HepG2 (cell line): ENCODE measurements around the gene SHANK2. TPM values are rescaled to one million over a fixed set of nuclear protein-coding genes. Genes with fewer than 3 reads are reported as not detected.

ENCODE experiments used
- CBX2 ChIP-seq, 2 experiments: fragments of 200-600 bp in 1 of 2; sonication (generic); formaldehyde crosslinking in 1 of 2; IDR thresholded peaks; 2 replicates each; pipeline versions ENCODE4 v1.7.0 to v1.8.1; 2018 to 2022; ENCODE audit warnings: low read depth in 2 of 2, low read length in 1 of 2, mild to moderate bottlenecking in 1 of 2, missing genetic modification reagents in 1 of 2
- ESRRA ChIP-seq: sonication (generic); formaldehyde crosslinking; IDR thresholded peaks from 2 replicates; pipeline ENCODE4 v1.5.1; 2020; ENCODE audit warnings: mild to moderate bottlenecking, low read depth, missing genetic modification reagents
- FOXK1 ChIP-seq: sonication (generic); formaldehyde crosslinking; IDR thresholded peaks from 2 replicates; pipeline ENCODE4 v1.4.0; 2020; ENCODE audit warnings: low read depth, missing genetic modification reagents, borderline replicate concordance
- FOXM1 ChIP-seq: sonication (generic); formaldehyde crosslinking; IDR thresholded peaks from 2 replicates; pipeline ENCODE4 v1.5.0; 2020; ENCODE audit warnings: missing genetic modification reagents
- HDAC2 ChIP-seq: sonication (generic); formaldehyde crosslinking; IDR thresholded peaks from 2 replicates; pipeline ENCODE4 v1.4.0; 2020; ENCODE audit warnings: missing genetic modification reagents
- HOXD1 ChIP-seq: sonication (generic); formaldehyde crosslinking; IDR thresholded peaks from 2 replicates; pipeline ENCODE4 v1.5.0; 2020; ENCODE audit warnings: missing genetic modification reagents
- MYPOP ChIP-seq: sonication (generic); formaldehyde crosslinking; IDR thresholded peaks from 2 replicates; pipeline ENCODE4 v1.8.1; 2023; ENCODE audit warnings: mild to moderate bottlenecking, moderate library complexity, missing genetic modification reagents
- ONECUT2 ChIP-seq: sonication (generic); formaldehyde crosslinking; IDR thresholded peaks from 2 replicates; pipeline ENCODE4 v1.4.0; 2020; ENCODE audit warnings: missing genetic modification reagents
- TBX2 ChIP-seq: sonication (generic); formaldehyde crosslinking; IDR thresholded peaks from 2 replicates; pipeline ENCODE4 v1.5.0; 2020; ENCODE audit warnings: missing genetic modification reagents, mild to moderate bottlenecking, borderline replicate concordance
- YY1 ChIP-seq: IDR thresholded peaks from 2 replicates; pipeline ENCODE4 v1.6.1; 2011; ENCODE audit warnings: low read length, low read depth, moderate library complexity, mild to moderate bottlenecking; ENCODE audit not compliant: insufficient read depth, insufficient replicate concordance
- ZC3H4 ChIP-seq: sonication (generic); formaldehyde crosslinking; IDR thresholded peaks from 2 replicates; pipeline ENCODE4 v1.4.0; 2020; ENCODE audit warnings: missing genetic modification reagents, borderline replicate concordance
- ZFP90 ChIP-seq: sonication (generic); formaldehyde crosslinking; IDR thresholded peaks from 2 replicates; pipeline ENCODE4 v1.8.0; 2022; ENCODE audit warnings: missing genetic modification reagents, mild to moderate bottlenecking, inconsistent platforms, borderline replicate concordance
- ZNF326 ChIP-seq: sonication (generic); formaldehyde crosslinking; IDR thresholded peaks from 2 replicates; pipeline ENCODE4 v1.4.0; 2020; ENCODE audit warnings: missing genetic modification reagents, borderline replicate concordance
- ZNF614 ChIP-seq: IDR thresholded peaks from 2 replicates; pipeline ENCODE4 v1.6.1; 2018; ENCODE audit warnings: missing biosample characterization, missing genetic modification reagents, inconsistent platforms, borderline replicate concordance
- ZNF644 ChIP-seq: IDR thresholded peaks from 2 replicates; pipeline ENCODE4 v1.6.1; 2016; ENCODE audit warnings: low read depth
- ZNF672 ChIP-seq: sonication (generic); formaldehyde crosslinking; IDR thresholded peaks from 2 replicates; pipeline ENCODE4 v1.8.1; 2022; ENCODE audit warnings: missing genetic modification reagents
- ZNF766 ChIP-seq: sonication (generic); formaldehyde crosslinking; IDR thresholded peaks from 2 replicates; pipeline ENCODE4 v1.5.0; 2020; ENCODE audit warnings: missing genetic modification reagents, borderline replicate concordance
- ZNF850 ChIP-seq: sonication (generic); formaldehyde crosslinking; conservative IDR thresholded peaks from 2 replicates; pipeline ENCODE4 v1.9.0; 2021; ENCODE audit warnings: mild to moderate bottlenecking, missing genetic modification reagents
- polyA plus RNA-seq, 8 experiments: library from polyadenylated mRNA; depleted of rRNA in 3 of 8; stranded (reverse) in 7 of 8; unstranded in 1 of 8; fragments of >200 nt; fragmentation: Illumina TruSeq in 4 of 8; extraction: Trizol in 4 of 8; gene quantifications; 2 replicates each; pipeline versions ENCODE4 v1.2.1 to v1.2.3, GENCODE V29; 2011 to 2016; ENCODE audit warnings: low read depth in 4 of 8, missing spikeins in 1 of 8, mixed read lengths in 1 of 8; ENCODE audit not compliant: insufficient read depth in 1 of 8
- total RNA-seq, 5 experiments: library from RNA; depleted of rRNA; stranded (reverse); fragments of >200 nt; fragmentation: Illumina TruSeq; extraction: Trizol; gene quantifications; 2 replicates each; pipeline ENCODE4 v1.2.3, GENCODE V29; 2016; ENCODE audit warnings: low read depth in 1 of 5
- TF ChIP-seq, protein P1 (sequence below): sonication (generic); formaldehyde crosslinking; IDR thresholded peaks from 2 replicates; pipeline ENCODE4 v1.5.1; 2020; ENCODE audit warnings: missing genetic modification reagents, mild to moderate bottlenecking, borderline replicate concordance
- TF ChIP-seq, protein P2 (sequence below): sonication (generic); formaldehyde crosslinking; IDR thresholded peaks from 2 replicates; pipeline ENCODE4 v1.5.0; 2020; ENCODE audit warnings: mild to moderate bottlenecking, missing genetic modification reagents
- TF ChIP-seq, protein P3 (sequence below): sonication (generic); formaldehyde crosslinking; IDR thresholded peaks from 2 replicates; pipeline ENCODE4 v1.5.1; 2020; ENCODE audit warnings: missing genetic modification reagents, mild to moderate bottlenecking, borderline replicate concordance

The SHANK2 gene
- total and polyA plus RNA-seq, 2 of the 13 experiments (the other 11 are each of a cell fraction or from before 2014, with no cell fraction given): 10.2 to 13.0 TPM

GRCh38 chr11:71240865-71241691, 11.3 kb downstream of the SHANK2 start (continued):
- TF ChIP-seq, protein P1, sequence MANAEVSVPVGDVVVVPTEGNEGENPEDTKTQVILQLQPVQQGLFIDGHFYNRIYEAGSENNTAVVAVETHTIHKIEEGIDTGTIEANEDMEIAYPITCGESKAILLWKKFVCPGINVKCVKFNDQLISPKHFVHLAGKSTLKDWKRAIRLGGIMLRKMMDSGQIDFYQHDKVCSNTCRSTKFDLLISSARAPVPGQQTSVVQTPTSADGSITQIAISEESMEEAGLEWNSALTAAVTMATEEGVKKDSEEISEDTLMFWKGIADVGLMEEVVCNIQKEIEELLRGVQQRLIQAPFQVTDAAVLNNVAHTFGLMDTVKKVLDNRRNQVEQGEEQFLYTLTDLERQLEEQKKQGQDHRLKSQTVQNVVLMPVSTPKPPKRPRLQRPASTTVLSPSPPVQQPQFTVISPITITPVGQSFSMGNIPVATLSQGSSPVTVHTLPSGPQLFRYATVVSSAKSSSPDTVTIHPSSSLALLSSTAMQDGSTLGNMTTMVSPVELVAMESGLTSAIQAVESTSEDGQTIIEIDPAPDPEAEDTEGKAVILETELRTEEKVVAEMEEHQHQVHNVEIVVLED (CRISPR knock-in tag): no peak
- TF ChIP-seq CBX2 (IDR thresholded peaks at IDR 0.05; ENCODE audit: low read depth, low read length): no peak
- TF ChIP-seq CBX2 (CRISPR knock-in tag; IDR thresholded peaks at IDR 0.05; ENCODE audit: low read depth): no peak
- TF ChIP-seq ZFP90 (CRISPR knock-in tag): peak; percentile 58; the same call in 1 of the 2 replicates
- no peak for TF ChIP-seq ONECUT2 (CRISPR knock-in tag)
- peak; percentile 95 for TF ChIP-seq HDAC2 (CRISPR knock-in tag)
- TF ChIP-seq, protein P2, sequence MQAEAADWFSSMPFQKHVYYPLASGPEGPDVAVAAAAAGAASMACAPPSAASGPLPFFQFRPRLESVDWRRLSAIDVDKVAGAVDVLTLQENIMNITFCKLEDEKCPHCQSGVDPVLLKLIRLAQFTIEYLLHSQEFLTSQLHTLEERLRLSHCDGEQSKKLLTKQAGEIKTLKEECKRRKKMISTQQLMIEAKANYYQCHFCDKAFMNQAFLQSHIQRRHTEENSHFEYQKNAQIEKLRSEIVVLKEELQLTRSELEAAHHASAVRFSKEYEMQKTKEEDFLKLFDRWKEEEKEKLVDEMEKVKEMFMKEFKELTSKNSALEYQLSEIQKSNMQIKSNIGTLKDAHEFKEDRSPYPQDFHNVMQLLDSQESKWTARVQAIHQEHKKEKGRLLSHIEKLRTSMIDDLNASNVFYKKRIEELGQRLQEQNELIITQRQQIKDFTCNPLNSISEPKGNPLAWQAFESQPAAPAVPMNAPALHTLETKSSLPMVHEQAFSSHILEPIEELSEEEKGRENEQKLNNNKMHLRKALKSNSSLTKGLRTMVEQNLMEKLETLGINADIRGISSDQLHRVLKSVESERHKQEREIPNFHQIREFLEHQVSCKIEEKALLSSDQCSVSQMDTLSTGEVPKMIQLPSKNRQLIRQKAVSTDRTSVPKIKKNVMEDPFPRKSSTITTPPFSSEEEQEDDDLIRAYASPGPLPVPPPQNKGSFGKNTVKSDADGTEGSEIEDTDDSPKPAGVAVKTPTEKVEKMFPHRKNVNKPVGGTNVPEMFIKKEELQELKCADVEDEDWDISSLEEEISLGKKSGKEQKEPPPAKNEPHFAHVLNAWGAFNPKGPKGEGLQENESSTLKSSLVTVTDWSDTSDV (CRISPR knock-in tag): no peak
- peak; percentile 85; the same call in 1 of the 2 replicates for TF ChIP-seq MYPOP
- TF ChIP-seq ZNF850 (CRISPR knock-in tag): no peak
- TF ChIP-seq ZNF644 (CRISPR knock-in tag): peak; percentile 56; the same call in 1 of the 2 replicates
- TF ChIP-seq ZNF326: no peak
- 0 out of 2 replicates have a peak, but pooled peaks have one; percentile 86 for TF ChIP-seq ZNF614
- no peak for TF ChIP-seq FOXM1 (CRISPR knock-in tag)
- TF ChIP-seq HOXD1: peak; percentile 93
- TF ChIP-seq ZNF672: no peak
- TF ChIP-seq ZC3H4 (CRISPR knock-in tag): no peak
- peak; percentile 75 for TF ChIP-seq ESRRA (CRISPR knock-in tag)
- peak; percentile 93 for TF ChIP-seq TBX2 (CRISPR knock-in tag)
- TF ChIP-seq ZNF766 (CRISPR knock-in tag): 0 out of 2 replicates have a peak, but pooled peaks have one; percentile 45
- TF ChIP-seq YY1: no peak
- TF ChIP-seq, protein P3, sequence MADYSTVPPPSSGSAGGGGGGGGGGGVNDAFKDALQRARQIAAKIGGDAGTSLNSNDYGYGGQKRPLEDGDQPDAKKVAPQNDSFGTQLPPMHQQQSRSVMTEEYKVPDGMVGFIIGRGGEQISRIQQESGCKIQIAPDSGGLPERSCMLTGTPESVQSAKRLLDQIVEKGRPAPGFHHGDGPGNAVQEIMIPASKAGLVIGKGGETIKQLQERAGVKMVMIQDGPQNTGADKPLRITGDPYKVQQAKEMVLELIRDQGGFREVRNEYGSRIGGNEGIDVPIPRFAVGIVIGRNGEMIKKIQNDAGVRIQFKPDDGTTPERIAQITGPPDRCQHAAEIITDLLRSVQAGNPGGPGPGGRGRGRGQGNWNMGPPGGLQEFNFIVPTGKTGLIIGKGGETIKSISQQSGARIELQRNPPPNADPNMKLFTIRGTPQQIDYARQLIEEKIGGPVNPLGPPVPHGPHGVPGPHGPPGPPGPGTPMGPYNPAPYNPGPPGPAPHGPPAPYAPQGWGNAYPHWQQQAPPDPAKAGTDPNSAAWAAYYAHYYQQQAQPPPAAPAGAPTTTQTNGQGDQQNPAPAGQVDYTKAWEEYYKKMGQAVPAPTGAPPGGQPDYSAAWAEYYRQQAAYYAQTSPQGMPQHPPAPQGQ (CRISPR knock-in tag): no peak
- peak; percentile 45; the same call in 1 of the 2 replicates for TF ChIP-seq FOXK1
